LoVo (cell line): ENCODE results near the gene PFN4.

Experiments
- DNase-seq: peaks from one replicate; pipeline ENCODE4 v3.0.0-alpha.2; 2016; ENCODE audit warnings: low spot score

PFN4 gene

GRCh38 chr2:24077879-24078278 lies 45.3 kb downstream of the PFN4 start:
- DNase-seq, result no peak

GRCh38 chr2:24077535-24077877 lies 45.6 kb downstream of the PFN4 start:
- no peak for DNase-seq

GRCh38 chr2:24076849-24077534 lies 46.1 kb downstream of the PFN4 start:
- DNase-seq, result peak; percentile 17

- DNase-seq, result peak; percentile 98
Observed at GRCh38 chr2:24075915-24076848, 47.0 kb downstream of the PFN4 start, which contains the start of gene SF3B6. SF3B6 (minus strand) TSS chr2:24076326; CDS start chr2:24076229, 97 bp downstream.

GRCh38 chr2:24075259-24075658 lies 47.9 kb downstream of the PFN4 start:
- DNase-seq, result no peak

- no peak for DNase-seq
Observed at GRCh38 chr2:24073816-24074215, 49.3 kb downstream of the PFN4 start.

GRCh38 chr2:24072259-24072658 lies 50.9 kb downstream of the PFN4 start:
- no peak for DNase-seq

- DNase-seq, result no peak
Observed at GRCh38 chr2:24065341-24065740, 57.8 kb downstream of the PFN4 start.
